Stimulated activated CD8-positive, alpha-beta memory T cell treated with anti-CD3 and anti-CD28 coated beads, Interleukin-12 subunit alpha, Interleukin-12 subunit beta, amount 100 ng/mL, for 4 hours (primary cell): Measurements from ENCODE around the gene MCU.

Source experiments
- DNase-seq: peaks from one replicate; pipeline ENCODE4 v3.0.0-alpha.2; 2020; ENCODE audit warnings: low read depth

The MCU gene

GRCh38 chr10:72846238-72846637 lies 154.3 kb downstream of the MCU start:
- DNase-seq = no peak

DNA sequence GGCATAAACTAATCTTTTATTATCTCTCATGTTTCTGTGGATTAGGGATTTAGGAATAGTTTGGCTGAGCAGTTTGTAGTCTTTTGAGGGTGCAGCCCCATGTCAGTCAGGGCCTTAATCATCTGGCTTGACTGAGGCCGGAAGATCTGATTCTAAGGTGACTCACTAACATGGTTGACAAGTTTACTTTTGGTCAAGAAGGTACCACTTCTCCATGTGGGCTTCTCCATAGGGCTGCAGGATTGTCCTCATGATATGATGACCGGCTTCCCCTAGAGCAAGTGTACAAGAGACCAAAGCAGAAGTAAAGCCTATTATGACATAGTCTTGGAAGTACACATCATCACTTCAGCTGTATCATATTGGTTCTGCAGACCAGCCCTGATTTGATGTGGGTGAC lies 155.7 kb downstream of the MCU start:
- DNase-seq = no peak

DNA sequence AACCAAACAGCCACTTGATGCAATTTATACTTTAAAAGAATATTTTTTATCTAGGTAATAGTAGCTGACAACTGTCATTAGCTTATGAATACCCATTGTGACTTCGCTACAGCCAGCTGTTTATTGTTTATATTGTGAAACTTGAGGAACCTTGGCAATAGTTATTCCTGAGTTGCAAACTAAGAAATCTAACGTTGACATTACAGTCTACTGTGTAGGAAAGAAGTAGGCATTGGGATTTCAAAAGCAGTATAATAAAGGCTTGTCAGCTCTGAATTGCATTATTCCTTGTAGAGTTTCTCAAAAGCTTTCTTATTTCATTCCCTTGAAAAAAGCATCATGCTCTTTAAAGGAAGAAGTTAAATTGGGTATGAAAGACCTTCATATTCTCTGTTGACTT lies 158.9 kb downstream of the MCU start:
- no peak for DNase-seq

DNA sequence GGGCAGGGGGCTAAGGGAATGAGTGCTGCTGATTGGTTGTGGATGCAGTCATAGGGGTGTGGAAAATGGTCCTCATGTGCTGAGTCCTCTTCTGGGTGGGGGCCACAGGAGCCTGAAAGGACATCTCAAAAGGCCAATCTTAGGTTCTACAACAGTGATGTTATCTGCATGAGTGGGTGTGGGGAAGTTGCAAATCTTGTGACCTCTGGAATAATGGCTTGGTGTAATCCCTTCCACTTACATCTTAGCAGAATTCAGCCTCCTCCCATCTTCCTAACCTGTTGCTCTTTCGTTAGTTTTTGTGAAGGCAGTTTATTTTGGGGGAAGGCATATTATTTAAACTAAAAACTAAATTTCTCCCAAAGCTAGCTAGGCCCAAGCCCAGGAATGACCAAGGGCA lies 159.6 kb downstream of the MCU start:
- DNase-seq = no peak

DNA sequence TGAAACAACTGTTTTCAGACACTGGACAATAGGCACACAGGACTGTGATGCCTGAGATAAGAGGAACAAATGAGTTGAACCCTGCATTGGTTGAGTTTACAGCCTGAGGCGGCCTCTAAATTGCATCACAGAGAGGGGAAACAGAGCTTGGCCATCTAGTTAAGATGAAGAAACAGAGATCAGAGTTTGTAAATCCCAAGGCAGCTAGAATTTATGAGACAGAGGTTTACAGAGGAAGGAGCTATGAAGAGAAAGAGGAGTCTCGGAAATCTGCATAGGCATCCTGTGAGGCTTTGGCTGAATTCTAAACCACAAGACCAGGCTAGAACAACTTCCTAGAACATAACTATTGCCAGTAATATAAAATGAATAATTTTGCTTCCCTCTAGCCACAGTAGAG lies 160.6 kb downstream of the MCU start:
- DNase-seq = no peak

GRCh38 chr10:72855129-72855528 lies 163.2 kb downstream of the MCU start:
- DNase-seq = no peak

- no peak for DNase-seq
Observed at GRCh38 chr10:72855790-72856189, 163.8 kb downstream of the MCU start.

GRCh38 chr10:72858067-72858466 lies 166.1 kb downstream of the MCU start:
- DNase-seq = no peak

DNA sequence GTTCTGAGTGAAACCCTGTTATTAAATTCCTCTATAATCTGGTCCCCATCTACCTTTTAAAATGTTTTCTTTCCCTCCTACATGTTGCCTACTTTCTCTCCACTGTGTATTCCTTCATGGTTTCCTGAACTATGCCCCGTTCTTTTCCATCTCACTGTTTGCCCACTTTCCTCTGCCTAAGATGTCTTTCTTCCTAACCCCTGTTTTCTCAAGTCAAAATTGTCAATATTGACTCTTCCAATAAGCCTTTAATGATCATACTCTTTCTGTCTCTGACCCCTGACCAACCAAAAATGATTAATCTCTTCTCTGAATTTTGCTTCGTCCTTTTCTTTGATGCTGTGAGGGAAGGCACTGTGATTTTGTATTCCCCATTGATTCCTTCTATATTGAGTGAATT lies 171.0 kb downstream of the MCU start:
- DNase-seq = no peak

GRCh38 chr10:72875250-72876055 lies 183.5 kb downstream of the MCU start:
- DNase-seq = no peak

GRCh38 chr10:72879245-72879644 lies 187.3 kb downstream of the MCU start:
- DNase-seq = no peak

GRCh38 chr10:72881291-72881690 lies 189.3 kb downstream of the MCU start:
- no peak for DNase-seq

- DNase-seq = no peak
Observed at GRCh38 chr10:72883861-72884260, 191.9 kb downstream of the MCU start.

DNA sequence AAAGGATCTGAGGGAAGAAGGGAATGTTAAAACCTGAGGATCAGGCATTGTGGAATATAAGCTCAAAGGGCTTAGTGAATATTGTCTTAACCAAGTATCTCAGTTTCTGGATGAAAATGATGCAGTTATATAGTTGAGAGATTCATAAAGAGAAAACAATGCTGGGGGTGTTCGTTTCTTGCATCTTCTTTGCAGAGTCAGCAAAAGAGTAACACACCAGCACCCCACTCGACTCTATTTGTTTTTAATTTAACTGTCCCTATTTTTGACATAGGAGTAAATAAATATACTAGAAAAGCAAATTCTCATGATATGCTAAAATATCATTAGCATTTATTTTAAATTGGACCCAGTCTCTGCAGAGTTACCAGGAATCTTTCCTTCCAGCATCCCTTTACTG lies 194.0 kb downstream of the MCU start:
- no peak for DNase-seq

GRCh38 chr10:72886621-72887020 lies 194.7 kb downstream of the MCU start:
- DNase-seq = no peak

DNA sequence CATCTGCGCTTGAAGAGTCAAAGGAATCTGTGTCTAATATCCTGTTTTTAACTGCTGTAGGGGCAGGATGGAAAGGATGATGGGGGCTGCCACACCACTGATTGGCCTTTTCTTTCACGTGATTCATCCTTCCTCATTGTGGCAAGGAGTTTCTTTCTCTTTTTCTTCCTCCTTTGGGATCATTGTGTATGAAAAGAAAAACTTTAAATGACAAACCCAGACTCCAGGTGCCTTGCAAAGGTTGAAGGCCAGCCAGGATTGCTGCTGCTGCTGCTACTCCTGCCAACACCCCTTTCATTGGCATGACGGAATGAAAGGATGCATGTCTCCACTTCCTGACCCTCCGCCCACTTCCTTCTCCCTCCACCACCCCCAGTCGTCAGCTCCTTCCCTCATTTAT lies 195.1 kb downstream of the MCU start:
- no peak for DNase-seq

GRCh38 chr10:72888151-72888638 lies 196.3 kb downstream of the MCU start:
- DNase-seq = no peak

DNA sequence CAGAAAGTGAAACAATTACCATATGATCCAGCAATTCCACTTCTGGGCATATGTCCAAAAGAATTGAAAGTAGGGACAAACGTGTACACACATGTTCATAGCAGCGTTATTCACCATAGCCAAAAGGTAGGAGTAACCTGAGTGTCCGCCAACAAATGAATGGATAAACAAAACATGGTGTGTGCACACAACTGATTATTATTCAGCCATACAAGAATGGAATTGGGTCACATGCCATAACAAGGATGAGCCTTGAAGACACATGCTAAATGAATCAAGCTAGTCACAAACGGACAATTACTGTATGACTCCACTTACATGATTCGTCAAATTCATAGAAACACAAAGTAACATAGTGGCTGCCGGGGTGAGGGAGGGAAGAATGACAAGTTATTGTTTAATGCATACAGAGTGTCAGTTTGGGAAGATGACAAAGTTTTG lies 197.5 kb downstream of the MCU start:
- DNase-seq = no peak

GRCh38 chr10:72890086-72890485 lies 198.1 kb downstream of the MCU start:
- DNase-seq = no peak

DNA sequence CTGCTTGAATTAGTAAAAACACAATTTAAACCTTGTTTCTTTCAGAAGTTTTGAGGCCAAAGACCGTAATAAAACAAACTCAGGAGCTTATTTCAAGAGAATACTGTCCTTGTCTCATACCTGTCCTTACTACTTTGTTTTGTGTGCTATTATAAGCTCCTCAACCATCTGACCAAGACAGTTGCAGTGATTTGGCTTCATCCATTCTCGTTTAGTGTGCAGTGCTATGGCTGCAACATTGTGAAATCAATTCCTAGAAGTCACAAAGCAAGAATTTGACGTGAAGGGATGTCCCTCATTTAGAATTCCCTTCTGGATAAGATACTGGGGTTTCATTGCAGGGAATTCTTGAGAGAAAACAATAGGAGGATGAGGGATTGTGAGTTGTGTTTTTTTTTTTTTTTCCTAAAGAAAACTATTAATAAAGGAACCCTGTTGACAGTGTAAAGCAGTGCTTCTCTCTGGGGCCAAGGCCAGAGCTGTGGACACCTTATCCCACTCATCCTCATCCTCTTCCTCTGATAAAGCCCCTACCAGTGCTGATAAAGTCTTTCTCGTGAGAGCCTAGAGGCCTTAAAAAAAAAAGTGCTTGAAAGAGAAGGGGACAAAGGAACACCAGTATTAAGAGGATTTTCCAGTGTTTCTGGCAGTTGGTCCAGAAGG lies 201.3 kb downstream of the MCU start, which contains the start of gene OIT3:
OIT3 (plus strand) TSS at position 604 of the 663 bp plus-strand sequence. CDS start 60 bp downstream, outside the sequence.
- no peak for DNase-seq

DNA sequence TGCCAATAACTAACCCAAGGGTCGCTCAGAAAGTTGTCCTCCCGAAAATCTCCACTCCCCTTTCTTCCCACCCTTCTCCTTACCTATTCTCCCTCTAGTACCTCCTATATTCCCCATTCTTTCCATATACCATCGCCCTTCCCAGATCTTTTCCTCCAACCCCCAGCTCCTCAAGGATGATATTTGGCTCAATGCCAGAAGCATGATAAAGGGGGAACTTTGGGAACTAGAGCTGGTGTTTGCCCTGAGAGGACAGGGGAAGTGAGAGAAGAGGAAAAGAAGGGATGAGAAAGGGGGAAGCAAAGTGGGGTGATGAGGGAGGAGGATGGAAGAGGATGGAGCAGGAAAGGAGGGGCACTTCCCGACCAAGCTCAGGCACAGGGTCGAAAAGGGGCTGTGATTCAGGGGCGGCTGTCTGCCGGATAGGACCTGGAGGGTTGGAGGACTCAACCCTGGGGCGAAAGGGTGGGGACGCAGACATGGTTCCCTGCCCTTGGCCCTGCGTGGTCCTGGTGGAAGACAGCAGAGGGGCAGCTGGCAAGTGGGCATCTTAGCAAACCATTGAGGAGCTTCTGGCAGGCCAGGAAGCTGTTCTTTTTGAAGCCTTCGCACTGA lies 203.4 kb downstream of the MCU start:
- DNase-seq = no peak

- no peak for DNase-seq
Observed at GRCh38 chr10:72898616-72899015, 206.7 kb downstream of the MCU start.

- DNase-seq = no peak
Observed at GRCh38 chr10:72899545-72899944, 207.6 kb downstream of the MCU start.
